Measurements from ENCODE around the gene RIOK1. TPM values are rescaled to one million over a fixed set of nuclear protein-coding genes. Genes with fewer than 3 reads are reported as not detected.

RIOK1 gene
- total and polyA plus RNA-seq, 2 of the 13 experiments (the other 11 are each of a cell fraction or from before 2014, with no cell fraction given) = 9.4 to 37.8 TPM

- TF ChIP-seq ZMAT5 (CRISPR knock-in tag; IDR thresholded peaks at IDR 0.05; ENCODE audit: borderline replicate concordance, low read depth) (no peak), SOX6 (IDR thresholded peaks at IDR 0.05) (no peak), SOX6 (CRISPR knock-in tag; IDR thresholded peaks at IDR 0.05) (peak; percentile 57), FOXA1 (IDR thresholded peaks at IDR 0.05) (no peak), FOXA1 (CRISPR knock-in tag; IDR thresholded peaks at IDR 0.05) (0 out of 2 replicates have a peak, but pooled peaks have one; percentile 18), SALL1 (CRISPR knock-in tag; IDR thresholded peaks at IDR 0.05) (peak; percentile 57), KDM3A (CRISPR knock-in tag; IDR thresholded peaks at IDR 0.05; ENCODE audit: low read depth) (no peak), PAF1 (CRISPR knock-in tag; IDR thresholded peaks at IDR 0.05) (no peak), SMAD3 (CRISPR knock-in tag; IDR thresholded peaks at IDR 0.05) (no peak), ZNF30 (CRISPR knock-in tag; IDR thresholded peaks at IDR 0.05) (no peak), MIER2 (CRISPR knock-in tag; IDR thresholded peaks at IDR 0.05) (no peak), ZSCAN31 (CRISPR knock-in tag; IDR thresholded peaks at IDR 0.05; ENCODE audit: low read depth) (no peak), SSRP1 (CRISPR knock-in tag; IDR thresholded peaks at IDR 0.05) (peak; percentile 87; the same call in 1 of the 2 replicates), ZNF33B (CRISPR knock-in tag; IDR thresholded peaks at IDR 0.05) (no peak), TOPORS (CRISPR knock-in tag; IDR thresholded peaks at IDR 0.05) (no peak), ZNF644 (CRISPR knock-in tag; IDR thresholded peaks at IDR 0.05; ENCODE audit: low read depth) (peak; percentile 72; the same call in 1 of the 2 replicates), HCFC1 (IDR thresholded peaks at IDR 0.05; ENCODE audit: low read depth, low read length) (no peak), ZNF652 (CRISPR knock-in tag; IDR thresholded peaks at IDR 0.05; ENCODE audit: borderline replicate concordance, low read depth) (peak; percentile 95), SKI (IDR thresholded peaks at IDR 0.05; ENCODE audit: partially characterized antibody) (peak; percentile 52), ETV6 (CRISPR knock-in tag; conservative IDR thresholded peaks at IDR 0.05) (no peak), PBX3 (CRISPR knock-in tag; IDR thresholded peaks at IDR 0.05; ENCODE audit: borderline replicate concordance) (no peak), MIER3 (CRISPR knock-in tag; IDR thresholded peaks at IDR 0.05; ENCODE audit: borderline replicate concordance) (0 out of 2 replicates have a peak, but pooled peaks have one; percentile 46), JUND (CRISPR knock-in tag; IDR thresholded peaks at IDR 0.05) (peak; percentile 99), ZNF607 (CRISPR knock-in tag; IDR thresholded peaks at IDR 0.05; ENCODE audit: borderline replicate concordance) (no peak), HMG20A (CRISPR knock-in tag; IDR thresholded peaks at IDR 0.05; ENCODE audit: borderline replicate concordance) (peak; percentile 62; the same call in 1 of the 2 replicates)
- TF ChIP-seq, protein P1, sequence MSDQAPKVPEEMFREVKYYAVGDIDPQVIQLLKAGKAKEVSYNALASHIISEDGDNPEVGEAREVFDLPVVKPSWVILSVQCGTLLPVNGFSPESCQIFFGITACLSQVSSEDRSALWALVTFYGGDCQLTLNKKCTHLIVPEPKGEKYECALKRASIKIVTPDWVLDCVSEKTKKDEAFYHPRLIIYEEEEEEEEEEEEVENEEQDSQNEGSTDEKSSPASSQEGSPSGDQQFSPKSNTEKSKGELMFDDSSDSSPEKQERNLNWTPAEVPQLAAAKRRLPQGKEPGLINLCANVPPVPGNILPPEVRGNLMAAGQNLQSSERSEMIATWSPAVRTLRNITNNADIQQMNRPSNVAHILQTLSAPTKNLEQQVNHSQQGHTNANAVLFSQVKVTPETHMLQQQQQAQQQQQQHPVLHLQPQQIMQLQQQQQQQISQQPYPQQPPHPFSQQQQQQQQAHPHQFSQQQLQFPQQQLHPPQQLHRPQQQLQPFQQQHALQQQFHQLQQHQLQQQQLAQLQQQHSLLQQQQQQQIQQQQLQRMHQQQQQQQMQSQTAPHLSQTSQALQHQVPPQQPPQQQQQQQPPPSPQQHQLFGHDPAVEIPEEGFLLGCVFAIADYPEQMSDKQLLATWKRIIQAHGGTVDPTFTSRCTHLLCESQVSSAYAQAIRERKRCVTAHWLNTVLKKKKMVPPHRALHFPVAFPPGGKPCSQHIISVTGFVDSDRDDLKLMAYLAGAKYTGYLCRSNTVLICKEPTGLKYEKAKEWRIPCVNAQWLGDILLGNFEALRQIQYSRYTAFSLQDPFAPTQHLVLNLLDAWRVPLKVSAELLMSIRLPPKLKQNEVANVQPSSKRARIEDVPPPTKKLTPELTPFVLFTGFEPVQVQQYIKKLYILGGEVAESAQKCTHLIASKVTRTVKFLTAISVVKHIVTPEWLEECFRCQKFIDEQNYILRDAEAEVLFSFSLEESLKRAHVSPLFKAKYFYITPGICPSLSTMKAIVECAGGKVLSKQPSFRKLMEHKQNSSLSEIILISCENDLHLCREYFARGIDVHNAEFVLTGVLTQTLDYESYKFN (CRISPR knock-in tag; conservative IDR thresholded peaks at IDR 0.05) = peak; percentile 74; the same call in 1 of the 2 replicates
- TF ChIP-seq, protein P2, sequence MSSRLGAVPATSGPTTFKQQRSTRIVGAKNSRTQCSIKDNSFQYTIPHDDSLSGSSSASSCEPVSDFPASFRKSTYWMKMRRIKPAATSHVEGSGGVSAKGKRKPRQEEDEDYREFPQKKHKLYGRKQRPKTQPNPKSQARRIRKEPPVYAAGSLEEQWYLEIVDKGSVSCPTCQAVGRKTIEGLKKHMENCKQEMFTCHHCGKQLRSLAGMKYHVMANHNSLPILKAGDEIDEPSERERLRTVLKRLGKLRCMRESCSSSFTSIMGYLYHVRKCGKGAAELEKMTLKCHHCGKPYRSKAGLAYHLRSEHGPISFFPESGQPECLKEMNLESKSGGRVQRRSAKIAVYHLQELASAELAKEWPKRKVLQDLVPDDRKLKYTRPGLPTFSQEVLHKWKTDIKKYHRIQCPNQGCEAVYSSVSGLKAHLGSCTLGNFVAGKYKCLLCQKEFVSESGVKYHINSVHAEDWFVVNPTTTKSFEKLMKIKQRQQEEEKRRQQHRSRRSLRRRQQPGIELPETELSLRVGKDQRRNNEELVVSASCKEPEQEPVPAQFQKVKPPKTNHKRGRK (CRISPR knock-in tag; IDR thresholded peaks at IDR 0.05) = no peak
These were observed 47.4 kb upstream of the RIOK1 start (continued) for GRCh38 chr6:7341989-7342742.

Data from HepG2 (cell line).